SK-N-MC (cell line): ENCODE measurements around the gene OR52N4.

Experiments
- EZH2 ChIP-seq: fragments of 200-600 bp; sonication (generic); IDR thresholded peaks from one replicate; pipeline ENCODE4 v1.6.1; 2017; ENCODE audit warnings: antibody characterized with exemption
- FOXP2 ChIP-seq: optimal IDR thresholded peaks from 2 replicates; pipeline ENCODE3; 2011; ENCODE audit warnings: mild to moderate bottlenecking, moderate library complexity; ENCODE audit not compliant: insufficient read depth; ENCODE audit errors: extremely low read length, control extremely low read depth
- POLR2AphosphoS5 ChIP-seq: IDR thresholded peaks from 2 replicates; pipeline ENCODE4 v1.6.1; 2012; ENCODE audit warnings: mild to moderate bottlenecking, low read depth, low read length, borderline replicate concordance

DNA sequence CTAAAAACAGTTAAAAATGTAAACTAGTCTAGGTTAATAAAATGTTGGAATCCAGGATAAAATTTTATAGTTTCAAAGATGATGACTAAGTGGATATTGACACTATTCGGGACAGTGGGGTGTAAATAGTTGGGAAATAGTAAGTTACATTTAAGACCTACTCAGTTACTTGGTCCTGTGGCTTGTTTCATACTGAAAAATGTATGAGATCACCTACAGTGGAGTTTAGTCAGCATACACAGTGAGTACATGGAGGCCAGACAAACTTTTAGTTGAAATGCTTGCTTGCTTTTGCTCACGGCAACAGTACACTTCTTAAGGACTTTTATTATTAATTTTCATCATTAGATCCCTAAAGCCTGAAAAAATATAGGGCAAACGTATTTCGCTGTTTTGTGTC is 48.4 kb upstream of the OR52N4 start:
- TF ChIP-seq POLR2AphosphoS5 (no peak), EZH2 (no peak), FOXP2 (no peak)
